Measurements from ENCODE around the gene RBBP7.
A peak's percentile ranks its signal among the peaks of the same experiment; 100 is the strongest.
"Not testable (repeated sequence)": the region's sequence is repeated elsewhere in the genome, so short reads cannot be mapped to it uniquely, and the experiment has no call there.

Gene RBBP7

GRCh38 chrX:16862829-16863228 is 7.3 kb downstream of the RBBP7 start:
- no peak for DNase-seq (ENCODE audit: low spot score)

GRCh38 chrX:16856744-16857143 is 13.4 kb downstream of the RBBP7 start:
- no peak for DNase-seq (ENCODE audit: low spot score)

- not testable (repeated sequence) for DNase-seq (ENCODE audit: low spot score)
Observed at GRCh38 chrX:16856076-16856404, 14.1 kb downstream of the RBBP7 start.

DNA sequence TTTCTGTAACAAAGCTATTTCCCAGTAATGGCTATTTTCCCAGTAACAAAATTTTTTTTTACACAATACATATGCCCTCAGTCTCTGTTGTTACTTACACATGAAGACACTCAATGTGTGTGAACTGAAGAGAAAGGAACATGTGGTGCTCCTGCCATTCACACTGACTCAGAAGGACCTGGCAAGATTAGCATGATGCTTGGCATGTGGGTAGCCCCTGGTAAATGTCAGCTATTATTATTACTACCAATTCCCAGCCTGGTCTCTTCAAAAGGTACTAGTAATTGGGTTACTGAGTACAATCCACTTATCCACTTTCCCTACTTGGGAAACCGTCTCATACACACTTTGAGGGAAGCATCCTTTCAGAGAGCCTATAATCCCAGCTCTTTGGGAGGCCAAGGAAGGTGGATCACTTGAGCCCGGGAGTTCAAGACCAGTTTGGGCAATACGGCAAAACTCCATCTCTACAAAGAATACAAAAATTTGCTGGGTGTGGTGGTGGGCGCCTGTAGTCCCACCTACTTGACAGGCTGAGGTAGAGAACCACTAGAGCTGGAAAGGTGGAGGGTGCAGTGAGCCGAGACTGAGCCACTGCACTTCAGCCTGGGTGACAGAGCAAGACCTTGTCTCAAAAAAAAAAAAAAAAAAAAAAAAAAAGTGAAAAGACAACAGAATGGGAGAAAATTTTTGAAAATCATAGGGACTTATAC is 14.6 kb downstream of the RBBP7 start:
- DNase-seq (ENCODE audit: low spot score) = no peak

GRCh38 chrX:16853537-16853936 is 16.6 kb downstream of the RBBP7 start:
- no peak for DNase-seq (ENCODE audit: low spot score)

DNA sequence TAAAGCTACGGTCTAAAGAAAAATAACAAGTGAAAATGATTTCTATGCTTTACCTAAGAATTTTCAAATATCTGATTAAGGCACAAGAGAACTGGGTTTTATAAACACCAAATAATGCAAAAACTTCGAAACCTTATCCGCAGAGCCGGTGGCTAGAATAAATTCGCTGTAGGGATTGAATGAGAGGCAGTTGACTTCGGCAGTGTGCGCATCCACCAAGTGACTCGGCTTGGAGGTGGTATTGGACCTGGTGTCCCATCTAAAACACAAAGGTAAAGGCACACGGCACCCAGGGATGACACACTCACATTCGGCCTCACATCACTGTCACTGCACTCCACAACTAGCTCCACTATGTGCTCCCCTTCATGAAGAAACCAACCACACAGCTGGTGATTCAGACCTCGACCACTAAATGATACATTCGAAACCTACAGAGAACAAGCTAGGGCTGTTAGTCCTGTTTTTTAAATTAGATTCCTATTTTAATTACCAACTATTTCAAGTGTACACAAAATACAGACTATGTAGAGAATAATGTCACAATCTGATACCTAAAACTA is 17.5 kb downstream of the RBBP7 start:
- DNase-seq (ENCODE audit: low spot score) = no peak

GRCh38 chrX:16851827-16852226 is 18.3 kb downstream of the RBBP7 start:
- no peak for DNase-seq (ENCODE audit: low spot score)

GRCh38 chrX:16851421-16851820 is 18.7 kb downstream of the RBBP7 start:
- no peak for DNase-seq (ENCODE audit: low spot score)

GRCh38 chrX:16848541-16848940 is 21.6 kb downstream of the RBBP7 start:
- DNase-seq (ENCODE audit: low spot score) = no peak

DNA sequence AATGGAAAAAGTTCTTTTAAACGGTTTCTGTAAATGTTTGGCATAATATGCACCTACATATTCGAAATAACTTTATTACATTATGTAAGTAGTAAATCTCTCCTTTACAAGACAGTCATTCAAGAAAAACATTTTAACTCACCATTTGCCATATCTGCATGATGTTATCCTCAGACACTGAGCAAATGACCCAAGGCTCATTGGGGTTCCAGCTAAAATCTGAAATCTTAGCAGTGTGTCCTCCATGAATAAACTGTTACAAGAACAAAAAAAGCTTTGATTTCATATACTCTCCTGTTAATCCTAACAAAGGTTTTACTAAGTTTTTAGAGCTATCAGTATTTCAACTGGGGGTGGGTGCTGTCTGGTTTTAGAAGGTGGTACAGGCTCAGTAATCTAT is 24.5 kb downstream of the RBBP7 start:
- DNase-seq (ENCODE audit: low spot score) = no peak

GRCh38 chrX:16843208-16843909 is 26.8 kb downstream of the RBBP7 start:
- no peak for DNase-seq (ENCODE audit: low spot score)

DNA sequence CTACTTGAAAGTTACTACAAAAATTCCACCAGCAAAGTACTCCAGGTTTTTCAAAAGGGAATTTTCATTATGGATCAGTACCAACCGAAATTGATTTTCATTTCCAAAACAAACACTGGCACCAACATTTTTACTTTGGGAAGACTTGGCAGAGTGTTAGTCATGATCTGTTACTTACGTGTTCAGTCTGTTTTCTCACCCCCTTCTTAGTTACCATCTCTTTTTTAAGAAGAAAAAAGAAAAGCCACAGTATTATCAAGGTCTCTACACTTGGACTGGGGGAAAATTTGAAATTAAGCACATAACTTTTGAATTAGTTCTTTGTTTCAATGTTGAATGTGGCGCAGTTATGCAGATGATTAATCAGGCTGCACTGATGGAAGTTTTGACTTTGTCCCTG is 27.5 kb downstream of the RBBP7 start:
- no peak for DNase-seq (ENCODE audit: low spot score)

DNA sequence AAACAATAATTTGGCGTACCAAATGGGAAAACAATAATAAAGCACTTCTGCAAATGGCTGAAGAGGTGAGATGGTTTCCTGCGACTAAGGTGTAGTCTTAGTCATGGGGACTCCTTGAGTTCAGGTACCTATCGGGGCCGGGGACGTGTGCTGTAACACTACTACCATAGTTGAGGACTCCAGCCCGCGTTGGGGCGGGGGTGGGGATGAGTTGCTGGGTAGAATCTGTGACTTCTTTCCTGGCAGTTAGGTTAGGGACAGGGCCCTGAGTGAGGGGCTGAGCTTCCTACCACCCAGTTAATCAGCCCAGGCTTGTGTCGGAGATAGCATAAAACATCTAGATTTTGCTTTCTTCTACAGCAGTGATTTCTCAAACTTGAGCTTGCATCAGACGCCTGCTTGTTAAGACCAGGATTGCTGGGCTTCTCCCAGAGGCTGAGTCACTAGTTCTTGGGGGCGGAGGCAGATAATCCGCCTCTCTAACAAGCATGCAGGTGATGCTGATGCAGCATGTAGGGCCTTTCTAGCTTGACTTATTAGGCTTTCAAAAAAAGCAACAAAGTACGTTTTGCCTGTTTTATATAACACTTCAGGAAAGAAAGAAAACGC is 30.2 kb downstream of the RBBP7 start:
- no peak for DNase-seq (ENCODE audit: low spot score)

- no peak for DNase-seq (ENCODE audit: low spot score)
Observed at GRCh38 chrX:16839219-16839851, 30.8 kb downstream of the RBBP7 start.

DNA sequence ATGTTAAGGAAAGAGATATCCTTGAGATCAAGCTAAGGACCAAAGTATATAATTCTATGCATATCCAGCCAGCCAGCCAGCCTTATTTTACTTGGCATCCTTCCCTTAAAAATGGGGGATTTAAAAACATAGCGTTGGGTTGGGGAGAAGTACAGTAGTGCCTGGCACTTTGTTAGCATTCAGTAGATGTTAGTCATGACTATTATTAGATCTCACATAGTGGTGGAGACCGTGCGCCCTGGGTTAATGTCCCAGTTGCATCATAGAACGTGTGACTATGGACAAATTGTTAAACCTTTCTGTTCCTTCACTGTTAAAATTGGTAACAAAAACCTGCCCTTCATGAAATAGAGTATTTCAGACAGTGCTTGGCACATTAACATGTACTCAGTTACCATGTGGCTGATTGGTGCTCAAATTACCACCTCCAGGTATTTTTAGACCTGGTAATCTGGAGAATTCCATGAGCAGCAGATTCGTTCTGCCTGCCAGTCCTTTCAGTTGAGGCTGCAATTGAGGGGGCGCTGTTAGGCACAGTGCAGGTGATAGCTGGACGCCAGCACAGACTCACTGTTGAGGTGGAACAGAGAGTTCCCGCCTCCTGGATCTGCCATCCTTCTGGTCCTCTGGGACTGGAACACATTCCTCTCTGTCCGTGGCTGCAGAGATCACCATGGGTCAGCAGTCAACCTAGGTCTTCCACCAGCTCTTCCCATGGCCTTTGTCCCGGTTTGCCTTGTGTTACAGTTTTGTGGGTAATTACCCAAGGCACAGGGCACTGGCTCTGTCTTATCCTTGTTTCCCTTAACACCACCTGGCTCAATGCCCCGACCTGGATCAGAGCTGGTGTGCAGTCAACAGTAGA is 31.7 kb downstream of the RBBP7 start:
- no peak for DNase-seq (ENCODE audit: low spot score)

DNA sequence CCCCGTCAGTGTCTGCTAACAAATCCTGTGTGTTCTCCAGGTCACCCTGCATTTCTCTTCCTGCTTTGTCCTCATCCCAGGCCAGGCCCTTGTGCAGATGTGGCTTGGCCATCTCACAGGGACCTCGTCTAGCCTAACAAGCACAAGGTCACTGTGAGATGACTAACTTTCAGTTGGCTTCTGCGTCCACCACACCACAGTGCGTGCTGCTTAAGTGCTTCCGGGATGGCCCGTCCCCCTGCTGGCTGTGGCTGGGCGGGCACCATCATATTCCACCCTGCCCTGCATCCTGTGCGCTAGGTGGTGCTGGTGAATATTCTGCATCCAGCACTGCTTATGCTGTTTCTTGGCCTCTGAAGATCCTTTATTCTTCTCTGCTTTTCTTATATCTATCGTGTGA is 33.8 kb downstream of the RBBP7 start:
- peak; percentile 35 for DNase-seq (ENCODE audit: low spot score)

DNA sequence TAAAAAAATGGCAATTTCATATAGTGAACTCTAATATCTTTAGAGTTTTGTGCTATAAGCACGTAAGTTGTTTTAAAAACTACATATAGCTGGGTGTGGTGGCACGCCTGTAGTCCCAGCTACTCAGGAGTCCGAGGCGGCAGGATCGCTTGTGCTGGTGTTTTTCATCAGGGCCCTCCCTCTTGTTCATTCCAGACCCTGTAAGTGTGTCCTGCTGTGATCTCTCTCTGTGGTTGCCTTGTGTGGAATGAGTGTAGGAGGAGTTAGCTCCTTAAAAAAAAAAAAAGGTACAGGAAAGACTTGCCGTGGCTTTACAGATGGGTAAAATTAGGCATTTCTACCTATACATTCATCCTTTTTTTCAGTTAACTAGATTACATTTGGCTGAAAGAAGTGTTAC is 35.4 kb downstream of the RBBP7 start:
- peak; percentile 14 for DNase-seq (ENCODE audit: low spot score)

DNA sequence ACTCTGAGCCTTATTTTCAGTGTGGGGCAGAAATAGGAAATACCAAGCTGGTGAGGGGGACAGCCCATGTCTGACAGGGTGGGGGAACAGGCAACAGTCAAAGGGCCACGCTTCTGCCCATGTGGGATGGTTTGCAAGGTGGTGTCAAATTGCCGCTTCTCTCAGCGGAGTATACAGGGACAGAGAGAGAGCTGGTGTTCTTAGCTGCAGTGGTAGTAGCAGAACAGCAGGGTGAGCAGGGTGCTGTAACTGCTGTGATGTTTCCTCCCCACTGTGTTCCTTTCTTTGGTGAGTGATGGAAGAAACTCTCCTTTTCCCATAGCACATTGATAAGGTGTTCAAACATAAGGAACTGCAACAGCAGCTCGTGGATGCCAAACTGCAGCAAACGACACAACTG is 37.9 kb downstream of the RBBP7 start:
- no peak for DNase-seq (ENCODE audit: low spot score)

DNA sequence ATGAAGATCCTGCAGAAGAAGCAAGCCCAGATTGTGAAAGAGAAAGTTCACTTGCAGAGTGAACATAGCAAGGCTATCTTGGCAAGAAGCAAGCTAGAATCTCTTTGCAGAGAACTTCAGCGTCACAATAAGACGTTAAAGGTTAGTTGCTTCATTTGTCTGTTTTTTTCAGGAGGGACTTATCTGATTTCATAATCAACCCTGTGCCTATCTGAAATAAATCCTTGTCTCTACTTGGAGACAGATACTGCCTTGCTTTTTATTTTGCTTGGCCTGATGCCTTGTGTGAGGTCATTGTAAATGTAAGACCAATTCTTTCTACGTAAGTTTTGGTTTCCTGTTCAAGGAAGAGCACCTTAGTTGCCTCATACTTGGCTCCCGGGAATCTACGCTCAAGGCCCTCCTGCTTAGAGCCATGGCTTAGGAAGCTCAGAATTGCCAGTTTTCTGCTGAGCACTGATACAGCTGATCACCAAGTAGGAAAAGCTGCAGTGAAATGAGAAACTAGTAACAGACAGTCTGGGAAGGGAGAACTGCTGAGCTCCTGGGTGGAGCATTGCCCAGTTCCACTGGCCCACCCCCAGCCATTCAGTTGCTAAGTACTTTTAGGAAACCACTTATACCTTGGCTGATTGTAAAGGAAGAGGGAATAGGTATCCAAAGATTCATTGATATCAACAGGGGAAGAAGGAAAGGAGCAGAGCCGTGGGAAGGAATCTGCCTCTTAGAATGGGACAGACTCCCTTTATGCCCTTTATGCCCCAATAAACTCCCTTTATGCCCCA is 41.8 kb downstream of the RBBP7 start:
- no peak for DNase-seq (ENCODE audit: low spot score)

DNA sequence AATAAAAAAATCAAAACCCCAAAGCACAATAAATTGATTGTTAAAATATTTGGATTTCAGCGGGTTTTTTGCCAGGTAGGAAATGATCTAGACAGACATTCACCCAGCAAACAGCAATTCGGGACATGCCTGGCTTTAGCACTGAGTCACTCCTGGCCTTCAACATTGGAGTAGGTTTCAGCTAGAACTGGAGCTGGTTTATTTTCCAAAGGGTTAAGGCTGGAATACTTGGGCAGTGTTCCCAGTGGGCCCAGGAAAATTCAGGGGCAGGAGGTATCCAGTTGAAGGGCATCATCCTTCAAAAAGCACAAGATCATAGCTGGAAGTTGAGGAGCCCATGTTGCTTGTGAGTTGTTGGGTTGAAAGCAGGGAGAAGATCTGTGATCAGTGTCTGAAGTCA is 42.9 kb downstream of the RBBP7 start:
- DNase-seq (ENCODE audit: low spot score) = no peak

DNA sequence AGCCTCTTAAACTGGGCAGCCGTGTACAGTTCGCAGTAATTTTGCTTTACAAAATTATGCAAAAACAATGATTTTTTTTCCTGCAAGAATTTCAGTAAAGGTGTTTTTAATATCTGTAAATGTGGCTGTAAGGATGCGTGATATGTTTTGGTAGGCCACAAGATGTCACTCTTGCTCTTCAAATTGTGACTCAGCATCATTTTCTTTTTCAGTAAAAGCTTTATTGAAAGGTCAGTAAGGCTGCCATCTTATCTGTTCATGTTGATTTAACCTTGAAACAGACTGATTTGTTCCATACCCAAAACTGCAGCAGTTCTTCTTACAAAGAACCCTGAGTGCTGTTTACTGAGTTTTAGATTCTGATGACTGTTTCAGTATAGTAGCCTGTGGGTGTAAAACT is 44.0 kb downstream of the RBBP7 start:
- DNase-seq (ENCODE audit: low spot score) = no peak
